Body of pancreas (tissue), 4 donors: ENCODE measurements around the gene NDUFV1. TPM values are rescaled to one million over a fixed set of nuclear protein-coding genes. Genes with fewer than 3 reads are reported as not detected.
A peak's percentile ranks its signal among the peaks of the same experiment; 100 is the strongest.

Source experiments
- ATAC-seq: fragments of 150-250 bp; one replicate; pipeline ENCODE4 v1.9.1; 2016
- DNase-seq, 4 donors: peaks; one replicate each; pipeline ENCODE4 v3.0.0-alpha.2; 2019
- H3K27ac ChIP-seq, 4 donors: fragments of 200-600 bp; sonication (generic); 1 replicate in 3 of 4; 2 replicates in 1 of 4; pipeline versions ENCODE4 v1.5.1 to v1.6.1; 2016 to 2019; ENCODE audit warnings: mild to moderate bottlenecking in 1 of 4, mixed read lengths in 1 of 4, moderate library complexity in 1 of 4
- H3K27me3 ChIP-seq, 2 donors: fragments of 200-600 bp; sonication (generic); one replicate each; pipeline ENCODE4 v1.6.0; 2016; ENCODE audit warnings: mild to moderate bottlenecking in 1 of 2
- H3K36me3 ChIP-seq, 2 donors: fragments of 200-600 bp; sonication (generic); replicated peaks in 1 of 2; 2 replicates each; pipeline ENCODE4 v1.5.1; 2016; ENCODE audit warnings: low read depth in 2 of 2; ENCODE audit not compliant: insufficient read depth in 1 of 2
- H3K4me1 ChIP-seq: fragments of 200-600 bp; sonication (generic); one replicate; pipeline ENCODE4 v1.6.0; 2016
- H3K4me3 ChIP-seq, 2 donors: fragments of 200-600 bp; sonication (generic); 1 replicate in 1 of 2; 2 replicates in 1 of 2; pipeline ENCODE4 v1.5.1; 2016 to 2019
- H3K9me3 ChIP-seq, 3 donors: fragments of 200-600 bp; sonication (generic); 1 replicate in 2 of 3; 2 replicates in 1 of 3; pipeline ENCODE4 v1.5.1; 2016
- POLR2A ChIP-seq, 3 donors: fragments of 450-650 bp; IDR thresholded peaks; one replicate each; pipeline ENCODE4 v1.6.1; 2016; ENCODE audit warnings: antibody characterized with exemption in 3 of 3, mild to moderate bottlenecking in 2 of 3
- WGBS, 2 donors: methylation state at CpG; one replicate each; pipeline ENCODE4 v1.1.5; 2017; 5-methylcytosine and 5-hydroxymethylcytosine counted together
- intact Hi-C: fragments of 100-400 bp; cut with DNase I; formaldehyde crosslinking; loops from one replicate; pipeline ENCODE4 v1.15.1; 2023
- total RNA-seq, 2 donors: library from RNA; depleted of rRNA; stranded (reverse); fragments of >200 nt; gene quantifications; one replicate each; pipeline ENCODE4 v1.1.0, GENCODE V29; 2016
- TF ChIP-seq, protein P1 (sequence below), 7 experiments: fragments of 450-650 bp in 4 of 7; fragments of 200-600 bp in 3 of 7; sonication (generic) in 3 of 7; IDR thresholded peaks; one replicate each; pipeline ENCODE4 v1.5.1; 2016 to 2019; ENCODE audit warnings: antibody characterized with exemption in 7 of 7

NDUFV1 gene
- total RNA-seq, 2 donors from 2014 or later: 209 to 264 TPM

GRCh38 chr11:67607507-67607906 lies 771 bp downstream of the NDUFV1 start:
- Histone ChIP-seq H3K9me3 (no peaks in the 10 kb centered on the region), H3K27ac (peak overlapping the region in 3 of 4 donors; percentile 67 to 85 (median 79)), H3K4me1 (peaks cover 23% of the 10 kb centered on the region), H3K27me3 (no peaks in the 10 kb centered on the region), H3K36me3 (peaks cover 0 to 15% of the 10 kb centered on the region in 2 donors), H3K4me3 (peak overlapping the region; percentile 75 to 98)
- intact Hi-C loops: no loop called here
- ATAC-seq (no peak), DNase-seq (peak in 1 of 4 donors; percentile 14)
- 14 to 19% methylated on average over 9 of the region's 9 CpGs for WGBS, 2 donors
- TF ChIP-seq, protein P1, sequence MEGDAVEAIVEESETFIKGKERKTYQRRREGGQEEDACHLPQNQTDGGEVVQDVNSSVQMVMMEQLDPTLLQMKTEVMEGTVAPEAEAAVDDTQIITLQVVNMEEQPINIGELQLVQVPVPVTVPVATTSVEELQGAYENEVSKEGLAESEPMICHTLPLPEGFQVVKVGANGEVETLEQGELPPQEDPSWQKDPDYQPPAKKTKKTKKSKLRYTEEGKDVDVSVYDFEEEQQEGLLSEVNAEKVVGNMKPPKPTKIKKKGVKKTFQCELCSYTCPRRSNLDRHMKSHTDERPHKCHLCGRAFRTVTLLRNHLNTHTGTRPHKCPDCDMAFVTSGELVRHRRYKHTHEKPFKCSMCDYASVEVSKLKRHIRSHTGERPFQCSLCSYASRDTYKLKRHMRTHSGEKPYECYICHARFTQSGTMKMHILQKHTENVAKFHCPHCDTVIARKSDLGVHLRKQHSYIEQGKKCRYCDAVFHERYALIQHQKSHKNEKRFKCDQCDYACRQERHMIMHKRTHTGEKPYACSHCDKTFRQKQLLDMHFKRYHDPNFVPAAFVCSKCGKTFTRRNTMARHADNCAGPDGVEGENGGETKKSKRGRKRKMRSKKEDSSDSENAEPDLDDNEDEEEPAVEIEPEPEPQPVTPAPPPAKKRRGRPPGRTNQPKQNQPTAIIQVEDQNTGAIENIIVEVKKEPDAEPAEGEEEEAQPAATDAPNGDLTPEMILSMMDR (IDR thresholded peaks at IDR 0.05): no peak
- no peak for TF ChIP-seq POLR2A (IDR thresholded peaks at IDR 0.05)

- no peaks in the 10 kb centered on the region for H3K9me3 ChIP-seq
- H3K27ac ChIP-seq: no peak overlapping the region
- ATAC-seq (no peak), DNase-seq (peak in 1 of 4 donors; percentile 13)
- H3K4me3 ChIP-seq: no peak overlapping the region
- intact Hi-C loops: no loop called here
- H3K27me3 ChIP-seq: no peaks in the 10 kb centered on the region
- TF ChIP-seq, protein P1 (IDR thresholded peaks at IDR 0.05): no peak
- TF ChIP-seq POLR2A (IDR thresholded peaks at IDR 0.05): no peak
- WGBS, 2 donors: 84 to 92% methylated on average over 7 to 8 of the region's 8 CpGs
- peaks cover 0 to 16% of the 10 kb centered on the region in 2 donors for H3K36me3 ChIP-seq
- H3K4me1 ChIP-seq: peaks cover 24% of the 10 kb centered on the region
Measured at GRCh38 chr11:67608486-67608885, 1.8 kb downstream of the NDUFV1 start.

DNA sequence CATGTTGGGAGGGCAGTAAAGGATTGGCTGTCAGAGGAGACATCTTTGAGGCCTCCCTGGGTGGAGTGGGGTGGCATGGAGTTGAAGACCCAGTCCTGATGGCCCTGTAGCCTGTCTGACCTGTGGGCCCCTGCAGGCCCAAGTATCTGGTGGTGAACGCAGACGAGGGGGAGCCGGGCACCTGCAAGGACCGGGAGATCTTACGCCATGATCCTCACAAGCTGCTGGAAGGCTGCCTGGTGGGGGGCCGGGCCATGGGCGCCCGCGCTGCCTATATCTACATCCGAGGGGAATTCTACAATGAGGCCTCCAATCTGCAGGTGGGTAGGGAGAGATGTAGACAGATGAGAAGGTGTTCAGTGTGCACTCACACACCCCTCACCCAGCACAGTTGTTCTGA lies 2.6 kb downstream of the NDUFV1 start:
- DNase-seq: peak in 1 of 4 donors; percentile 12
- Histone ChIP-seq H3K36me3 (peaks cover 0 to 16% of the 10 kb centered on the region in 2 donors), H3K27ac (no peak overlapping the region), H3K4me1 (peaks cover 32% of the 10 kb centered on the region), H3K4me3 (no peak overlapping the region), H3K27me3 (no peaks in the 10 kb centered on the region), H3K9me3 (no peaks in the 10 kb centered on the region)
- TF ChIP-seq POLR2A (IDR thresholded peaks at IDR 0.05): no peak
- TF ChIP-seq, protein P1 (IDR thresholded peaks at IDR 0.05): no peak
- intact Hi-C loops: no loop called here
- ATAC-seq: no peak
- WGBS, 2 donors: 60 to 88% methylated on average over 1 to 10 of the region's 10 CpGs

GRCh38 chr11:67610302-67610868 lies 3.6 kb downstream of the NDUFV1 start:
- no peak for DNase-seq
- Histone ChIP-seq H3K36me3 (peaks cover 0 to 16% of the 10 kb centered on the region in 2 donors), H3K27me3 (no peaks in the 10 kb centered on the region), H3K4me1 (peaks cover 38% of the 10 kb centered on the region), H3K9me3 (no peaks in the 10 kb centered on the region), H3K4me3 (no peak overlapping the region), H3K27ac (no peak overlapping the region)
- WGBS, 2 donors: 88 to 93% methylated on average over 10 to 15 of the region's 15 CpGs
- intact Hi-C loops: no loop called here
- TF ChIP-seq POLR2A (IDR thresholded peaks at IDR 0.05): no peak
- TF ChIP-seq, protein P1 (IDR thresholded peaks at IDR 0.05): no peak
- no peak for ATAC-seq

DNA sequence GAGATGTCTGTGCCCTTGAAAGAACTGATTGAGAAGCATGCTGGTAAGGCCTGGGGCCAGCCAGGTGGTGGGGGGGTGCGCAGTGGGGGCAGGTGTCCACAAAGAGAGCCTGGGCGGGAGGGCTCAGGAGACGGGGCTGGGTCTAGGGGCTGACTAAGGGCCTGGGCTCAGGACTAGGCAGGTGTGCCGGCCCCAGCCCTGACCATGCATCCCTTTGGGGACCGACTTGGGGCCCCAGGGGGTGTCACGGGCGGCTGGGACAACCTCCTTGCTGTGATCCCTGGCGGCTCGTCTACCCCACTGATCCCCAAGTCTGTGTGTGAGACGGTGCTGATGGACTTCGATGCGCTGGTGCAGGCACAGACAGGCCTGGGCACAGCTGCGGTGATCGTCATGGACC lies 4.4 kb downstream of the NDUFV1 start:
- WGBS, 2 donors: 92 to 96% methylated on average over 5 to 14 of the region's 14 CpGs
- intact Hi-C loops: no loop called here
- no peak overlapping the region for H3K4me3 ChIP-seq
- H3K4me1 ChIP-seq: peaks cover 35% of the 10 kb centered on the region
- H3K27ac ChIP-seq: no peak overlapping the region
- TF ChIP-seq, protein P1 (IDR thresholded peaks at IDR 0.05): no peak
- TF ChIP-seq POLR2A (IDR thresholded peaks at IDR 0.05): no peak
- no peaks in the 10 kb centered on the region for H3K9me3 ChIP-seq
- no peak for ATAC-seq
- peaks cover 0 to 16% of the 10 kb centered on the region in 2 donors for H3K36me3 ChIP-seq
- DNase-seq: no peak
- no peaks in the 10 kb centered on the region for H3K27me3 ChIP-seq
